RPMI8226 (cell line): ENCODE measurements around the gene MPRIP.
"Not testable (repeated sequence)": the region's sequence is repeated elsewhere in the genome, so short reads cannot be mapped to it uniquely, and the experiment has no call there.

Experiments
- DNase-seq: peaks from one replicate; pipeline ENCODE4 v3.0.0-alpha.2; 2015

The MPRIP gene

GRCh38 chr17:17014748-17015124 lies 27.5 kb upstream of the MPRIP start:
- DNase-seq = not testable (repeated sequence)

GRCh38 chr17:17015230-17015629 lies 27.0 kb upstream of the MPRIP start:
- DNase-seq = no peak

DNA sequence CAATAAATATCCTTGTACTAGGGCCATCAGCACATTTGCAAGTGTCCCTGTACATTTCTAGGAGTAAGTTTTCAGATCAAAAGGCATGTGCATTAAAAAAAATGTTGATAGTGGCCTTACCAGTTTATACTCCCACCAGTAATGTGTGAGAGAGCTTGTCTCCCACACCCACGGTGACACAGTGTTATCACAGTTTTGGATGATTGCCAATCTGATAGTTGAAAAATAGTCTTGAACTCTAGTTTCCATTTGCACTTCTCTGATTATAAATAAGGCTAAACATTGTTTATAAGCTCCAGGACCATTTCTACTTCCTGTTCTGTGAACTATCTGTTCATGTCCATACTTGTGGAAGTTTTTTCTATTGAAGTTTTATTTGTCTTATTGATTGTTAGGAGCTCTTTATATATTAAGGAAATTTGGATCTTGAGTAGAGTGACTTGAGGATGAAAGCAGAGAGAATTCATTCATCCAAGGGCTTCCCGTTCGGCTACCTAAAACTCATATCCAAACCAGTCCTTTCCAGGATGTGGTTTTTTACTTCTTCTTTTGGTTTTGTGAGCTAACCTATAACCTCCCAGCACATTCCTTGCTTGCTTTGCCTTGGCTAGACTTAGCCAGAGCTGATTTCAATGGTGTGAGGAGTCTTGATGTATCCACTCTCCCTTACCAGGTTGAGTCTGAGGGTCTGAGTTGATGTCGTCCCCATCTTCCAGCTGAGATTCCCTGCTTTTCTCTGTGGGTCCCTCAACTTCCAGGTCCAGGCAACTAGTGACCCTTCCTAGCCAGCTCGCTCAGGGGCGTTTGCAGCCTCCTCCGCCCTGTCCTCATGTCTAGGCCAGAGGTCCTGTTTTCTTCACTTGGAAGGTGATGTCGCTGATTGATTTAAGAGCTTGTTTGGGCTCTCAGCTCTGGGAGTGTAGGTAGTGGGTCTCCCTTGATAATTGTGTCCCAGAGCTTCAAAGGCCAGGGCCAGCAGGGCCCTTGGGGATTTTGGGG lies 25.8 kb upstream of the MPRIP start:
- not testable (repeated sequence) for DNase-seq

DNA sequence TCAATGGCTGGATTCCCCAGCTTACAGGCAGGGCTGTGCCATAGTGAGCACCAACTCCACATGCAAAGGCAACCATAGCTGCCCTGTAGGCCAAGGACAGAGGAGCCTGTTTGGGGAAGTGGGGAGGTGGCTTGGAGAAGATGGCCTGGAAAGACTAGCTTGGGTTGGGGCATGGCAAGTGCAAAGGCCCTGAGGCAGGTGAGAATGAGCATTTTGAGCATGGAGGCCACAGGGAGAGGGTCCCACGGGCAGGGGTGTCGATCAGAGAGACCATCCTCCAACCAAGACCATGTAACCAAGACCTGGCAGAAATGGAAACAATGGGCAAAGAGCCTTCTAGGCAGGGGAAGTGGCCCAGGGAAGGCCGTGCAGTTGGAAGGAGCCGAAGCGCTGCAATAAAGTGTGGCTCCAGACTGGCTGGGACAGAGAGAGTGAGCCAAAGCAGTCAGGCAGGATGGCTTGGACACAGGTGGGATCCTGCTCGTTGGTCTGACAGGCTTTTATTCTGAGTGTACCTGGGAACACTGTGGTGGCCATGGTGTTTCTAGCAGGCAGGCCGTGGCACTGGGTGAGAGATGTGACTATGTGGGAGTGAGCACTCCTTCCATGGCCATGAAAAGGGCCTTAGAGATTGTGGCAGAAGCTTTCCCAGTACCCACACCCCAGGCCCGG lies 24.8 kb upstream of the MPRIP start:
- DNase-seq = no peak

DNA sequence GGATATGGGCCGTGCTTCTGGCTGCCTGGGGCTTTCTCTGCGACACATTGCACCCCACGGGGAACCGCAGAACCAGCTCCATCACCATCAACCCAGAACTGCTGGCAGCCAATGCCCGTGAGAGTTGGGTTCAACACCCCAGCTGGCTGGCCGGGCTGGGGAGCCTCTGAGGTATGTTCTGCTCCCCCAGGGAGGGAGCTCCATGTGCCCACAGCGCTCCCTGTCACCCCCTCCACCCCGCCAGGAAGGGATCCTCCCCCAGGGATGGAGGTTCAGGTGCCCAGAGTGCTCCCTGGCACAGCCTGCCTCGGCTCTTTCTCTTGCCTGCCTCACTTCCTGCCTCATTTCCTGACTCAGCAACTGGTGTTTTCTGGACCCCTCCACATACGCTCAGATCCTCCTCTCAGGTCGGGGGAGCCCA lies 24.2 kb upstream of the MPRIP start:
- no peak for DNase-seq

- DNase-seq = no peak
Measured at GRCh38 chr17:17018612-17019429, 23.4 kb upstream of the MPRIP start.

DNA sequence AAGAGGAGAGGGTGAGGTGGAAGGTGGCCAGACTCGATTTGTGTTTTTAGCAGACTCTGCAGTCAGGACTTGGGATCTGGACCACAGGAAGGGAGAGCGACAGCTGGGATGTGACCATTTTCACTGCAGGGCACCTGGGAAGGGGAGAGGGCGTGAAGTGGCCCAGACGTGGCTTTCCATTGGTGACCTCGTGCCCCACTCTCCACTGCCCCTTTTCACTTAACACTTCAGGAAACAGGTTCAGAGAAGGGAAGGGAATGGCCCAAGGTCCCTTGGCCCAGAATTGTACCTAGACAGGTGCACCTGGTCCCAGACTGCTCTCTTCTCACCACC lies 22.9 kb upstream of the MPRIP start:
- no peak for DNase-seq

DNA sequence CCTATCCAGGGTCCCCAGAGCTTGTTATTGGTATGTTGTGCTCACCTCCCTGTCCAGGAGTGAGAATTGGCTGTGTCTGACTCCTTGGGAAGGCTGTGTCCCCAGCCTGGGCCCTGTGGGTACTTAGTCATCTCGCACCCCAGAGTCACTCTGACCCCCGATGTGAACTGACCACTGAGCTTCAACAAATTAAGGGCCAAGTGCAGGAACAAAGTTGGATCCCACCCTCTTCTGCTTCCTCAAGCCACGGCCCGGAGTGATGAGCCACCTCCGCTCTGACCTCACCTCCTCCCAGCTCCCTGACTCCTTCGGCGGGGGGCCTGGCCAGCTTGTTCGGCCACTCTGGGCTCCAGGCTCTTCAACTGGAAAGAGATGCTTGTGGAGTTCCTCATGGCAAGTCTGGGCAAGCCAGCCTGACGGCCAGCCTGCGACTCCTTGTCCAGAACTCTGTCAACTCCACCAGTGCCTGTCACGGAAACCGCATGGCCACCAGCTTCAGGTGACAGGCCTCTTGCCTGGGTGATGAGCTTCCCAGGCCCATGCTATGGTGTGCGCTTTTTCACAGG lies 22.3 kb upstream of the MPRIP start:
- no peak for DNase-seq

- DNase-seq = no peak
Measured at GRCh38 chr17:17020821-17021193, 21.4 kb upstream of the MPRIP start.

DNA sequence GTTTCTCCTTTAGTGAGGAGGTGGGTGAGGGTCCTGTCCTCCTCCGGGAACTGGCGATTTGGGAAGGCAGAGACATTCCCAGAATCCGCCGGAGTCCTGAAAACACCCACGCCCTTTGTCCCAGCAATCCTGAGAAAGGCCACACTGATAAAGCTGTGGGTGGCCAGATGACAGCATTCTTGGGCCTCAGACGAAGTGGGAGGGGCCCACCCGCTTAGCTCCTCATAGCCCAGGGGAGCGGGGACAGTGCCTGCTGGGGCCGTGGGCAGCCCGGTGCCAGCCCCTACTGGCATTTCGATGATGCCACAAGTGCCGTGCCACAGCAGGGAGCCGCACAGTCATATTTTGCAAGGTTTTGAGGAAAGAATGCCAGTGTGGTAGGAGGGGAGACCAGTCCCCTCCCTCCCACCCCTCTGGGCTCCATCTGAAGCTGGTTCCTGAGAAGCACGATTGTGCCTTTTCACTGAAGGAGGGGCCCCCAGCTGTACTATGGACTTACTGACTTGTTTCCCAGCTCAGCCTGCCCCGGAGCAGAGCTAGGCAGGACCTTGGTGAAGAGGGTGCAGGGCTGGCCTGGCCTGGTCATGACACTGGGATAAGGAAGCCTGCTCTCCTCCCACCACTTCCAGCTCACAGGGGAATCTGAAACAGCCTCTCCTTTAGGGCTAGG lies 20.9 kb upstream of the MPRIP start:
- DNase-seq = no peak

- DNase-seq = no peak
Measured at GRCh38 chr17:17022011-17022410, 20.2 kb upstream of the MPRIP start.

DNA sequence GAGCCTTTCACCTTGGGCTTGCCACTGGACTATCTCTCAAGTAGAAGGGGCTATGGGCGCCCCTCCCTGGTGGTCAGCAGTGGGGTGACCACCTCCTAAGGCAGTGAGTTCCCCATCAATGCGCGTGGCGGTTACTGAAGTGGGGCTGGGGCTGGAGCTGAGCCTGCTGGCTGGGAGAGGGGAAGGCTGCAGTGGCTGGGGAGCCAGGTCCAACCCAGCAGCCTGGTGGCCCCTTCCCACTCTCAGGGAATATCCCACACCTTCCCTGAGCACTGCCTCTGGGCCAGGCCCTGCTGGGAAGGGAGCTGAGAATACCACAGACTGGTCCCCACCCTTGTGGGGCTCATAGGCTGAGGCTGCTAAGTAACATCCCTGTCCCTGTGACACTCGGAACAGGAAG lies 19.8 kb upstream of the MPRIP start:
- no peak for DNase-seq

GRCh38 chr17:17024778-17025300 lies 17.4 kb upstream of the MPRIP start:
- no peak for DNase-seq

DNA sequence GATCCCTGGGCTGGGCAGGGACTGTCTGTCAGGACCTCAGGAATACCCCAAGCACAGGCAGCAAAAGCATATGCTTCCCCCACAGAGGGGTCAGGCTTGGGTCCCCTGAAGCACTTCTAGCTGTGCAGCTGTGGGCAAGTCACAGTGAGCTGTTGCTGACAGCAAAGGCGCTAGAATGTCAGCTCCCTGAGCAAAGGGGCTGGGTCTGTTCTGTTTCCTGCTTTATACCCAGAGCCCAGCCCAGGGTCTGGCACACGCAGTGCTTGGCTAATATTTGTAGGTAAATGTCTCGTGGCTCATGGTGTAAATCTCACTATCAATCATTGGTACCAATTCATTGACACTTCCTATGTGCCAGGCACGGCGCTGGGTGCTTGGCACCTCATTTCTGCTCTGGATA lies 16.6 kb upstream of the MPRIP start:
- DNase-seq = no peak

GRCh38 chr17:17026163-17026562 lies 16.1 kb upstream of the MPRIP start:
- no peak for DNase-seq

- DNase-seq = no peak
Measured at GRCh38 chr17:17027442-17028058, 14.7 kb upstream of the MPRIP start.

- DNase-seq = no peak
Measured at GRCh38 chr17:17028059-17028877, 14.0 kb upstream of the MPRIP start.

DNA sequence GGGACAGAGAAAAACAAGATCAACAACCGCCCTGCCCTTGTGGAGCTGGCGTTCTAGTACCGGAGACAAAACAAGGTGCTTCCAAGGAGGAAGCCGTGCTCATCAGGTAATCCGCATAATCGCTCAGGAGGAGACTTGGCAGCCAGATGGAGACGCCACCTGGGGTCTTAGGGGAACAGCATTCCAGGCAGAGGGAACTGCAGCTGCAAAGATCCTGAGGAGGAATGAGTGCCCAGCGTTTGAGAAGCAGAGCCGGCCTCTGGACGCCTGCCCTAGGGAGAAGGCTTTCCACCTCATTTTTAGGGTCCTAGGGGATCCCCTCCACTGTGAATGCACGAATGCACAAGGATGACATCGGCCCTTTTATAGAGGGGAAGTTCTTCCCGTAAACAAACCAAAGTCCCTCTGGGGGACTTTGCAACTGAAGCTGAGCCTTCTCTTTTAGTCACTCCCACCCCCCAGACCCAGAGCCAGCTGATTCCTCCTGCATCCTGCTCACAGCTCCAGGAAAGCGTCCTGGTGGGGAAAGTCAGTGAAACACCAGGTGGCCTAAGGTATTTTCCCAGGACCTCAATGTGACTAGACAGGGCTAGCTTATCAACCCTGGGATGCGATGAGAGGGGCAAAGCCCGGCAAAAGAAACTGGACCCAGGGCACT lies 13.2 kb upstream of the MPRIP start:
- DNase-seq = no peak

- no peak for DNase-seq
Measured at GRCh38 chr17:17029938-17030337, 12.3 kb upstream of the MPRIP start.

GRCh38 chr17:17030515-17031211 lies 11.6 kb upstream of the MPRIP start:
- DNase-seq = no peak
